Neuronal stem cell (in vitro differentiated cells): ENCODE measurements around the gene NDUFS4.

ENCODE experiments used
- DNase-seq: peaks from one replicate; pipeline ENCODE4 v3.0.0-alpha.2; 2013; ENCODE audit warnings: low spot score
- H2AFZ ChIP-seq: one replicate; pipeline ENCODE4 v1.6.1; 2013; ENCODE audit warnings: mild to moderate bottlenecking, low read length, inconsistent platforms
- H2AK5ac ChIP-seq: 2 replicates; pipeline ENCODE4 v1.6.1; 2013; ENCODE audit warnings: low read depth, mild to moderate bottlenecking, inconsistent platforms, low read length, moderate library complexity, mixed read lengths
- H2BK120ac ChIP-seq: 2 replicates; pipeline ENCODE4 v1.6.1; 2013; ENCODE audit warnings: low read depth, mild to moderate bottlenecking, inconsistent platforms, low read length, moderate library complexity, mixed read lengths
- H2BK12ac ChIP-seq: one replicate; pipeline ENCODE4 v1.6.1; 2013; ENCODE audit warnings: low read length, inconsistent platforms
- H2BK15ac ChIP-seq: 2 replicates; pipeline ENCODE4 v1.6.1; 2013; ENCODE audit warnings: mild to moderate bottlenecking, low read length, inconsistent platforms, mixed read lengths
- H2BK5ac ChIP-seq: one replicate; pipeline ENCODE4 v1.6.1; 2013; ENCODE audit warnings: inconsistent platforms, mild to moderate bottlenecking, low read length, moderate library complexity
- H3K14ac ChIP-seq: one replicate; pipeline ENCODE4 v1.6.1; 2013; ENCODE audit warnings: low read length, inconsistent platforms
- H3K18ac ChIP-seq: 2 replicates; pipeline ENCODE4 v1.6.1; 2013; ENCODE audit warnings: low read length, inconsistent platforms
- H3K23ac ChIP-seq: 2 replicates; pipeline ENCODE4 v1.6.1; 2013; ENCODE audit warnings: low read depth, mild to moderate bottlenecking, mixed read lengths, low read length, inconsistent platforms; ENCODE audit not compliant: poor library complexity
- H3K27ac ChIP-seq: replicated peaks from 3 replicates; pipeline ENCODE4 v1.5.1; 2013; ENCODE audit warnings: low read length, inconsistent platforms
- H3K27me3 ChIP-seq, 3 experiments: 2 replicates each; pipeline ENCODE4 v1.6.1; 2013; ENCODE audit warnings: low read length in 3 of 3, mild to moderate bottlenecking in 2 of 3, inconsistent platforms in 1 of 3, low read depth in 1 of 3, mixed read lengths in 1 of 3, moderate library complexity in 1 of 3; ENCODE audit not compliant: control insufficient read depth in 3 of 3, insufficient read depth in 3 of 3
- H3K36me3 ChIP-seq, 2 donors: replicated peaks in 1 of 2; 2 replicates each; pipeline ENCODE4 v1.6.1; 2013; ENCODE audit warnings: low read length in 2 of 2; ENCODE audit not compliant: control insufficient read depth in 2 of 2, insufficient read depth in 2 of 2
- H3K4ac ChIP-seq: 2 replicates; pipeline ENCODE4 v1.6.1; 2013; ENCODE audit warnings: inconsistent platforms, mild to moderate bottlenecking, low read length, moderate library complexity
- H3K4me1 ChIP-seq, 2 donors: 1 replicate in 1 of 2; 2 replicates in 1 of 2; pipeline ENCODE4 v1.6.1; 2013; ENCODE audit warnings: low read length in 2 of 2, low read depth in 1 of 2; ENCODE audit not compliant: control insufficient read depth in 2 of 2, insufficient read depth in 1 of 2
- H3K4me2 ChIP-seq: one replicate; pipeline ENCODE4 v1.6.1; 2013; ENCODE audit warnings: mild to moderate bottlenecking, low read length, inconsistent platforms; ENCODE audit not compliant: insufficient read depth, poor library complexity, severe bottlenecking
- H3K4me3 ChIP-seq, 2 donors: 2 replicates each; pipeline ENCODE4 v1.5.1; 2013; ENCODE audit warnings: low read length in 2 of 2, mild to moderate bottlenecking in 2 of 2, inconsistent platforms in 1 of 2, moderate library complexity in 1 of 2
- H3K79me1 ChIP-seq: one replicate; pipeline ENCODE4 v1.6.1; 2013; ENCODE audit warnings: low read depth, mild to moderate bottlenecking, inconsistent platforms, low read length, moderate library complexity
- H3K9ac ChIP-seq: one replicate; pipeline ENCODE4 v1.6.1; 2013; ENCODE audit warnings: mild to moderate bottlenecking, low read depth, low read length, inconsistent platforms; ENCODE audit not compliant: poor library complexity
- H3K9me3 ChIP-seq, 2 donors: replicated peaks in 1 of 2; 2 replicates each; pipeline versions ENCODE3 to v1.6.1; 2013; ENCODE audit warnings: low read length in 2 of 2, mild to moderate bottlenecking in 2 of 2, inconsistent platforms in 1 of 2, low read depth in 1 of 2, mixed read lengths in 1 of 2, moderate library complexity in 1 of 2; ENCODE audit not compliant: control insufficient read depth in 2 of 2, insufficient read depth in 1 of 2
- H4K8ac ChIP-seq: one replicate; pipeline ENCODE4 v1.6.1; 2013; ENCODE audit warnings: low read depth, mild to moderate bottlenecking, inconsistent platforms, low read length, moderate library complexity
- H4K91ac ChIP-seq: one replicate; pipeline ENCODE4 v1.6.1; 2013; ENCODE audit warnings: low read length, low read depth, mild to moderate bottlenecking, inconsistent platforms; ENCODE audit not compliant: poor library complexity
- WGBS, 2 donors: extraction: QIAGEN DNeasy Blood & Tissue Kit; methylation state at CpG; one replicate each; pipeline ENCODE4 v1.1.7; 2013; ENCODE audit warnings: missing lambda C conversion rate in 2 of 2, mixed read lengths in 1 of 2; ENCODE audit not compliant: insufficient read length in 2 of 2, insufficient replicate concordance in 1 of 2; ENCODE audit errors: extremely low coverage in 2 of 2; 5-methylcytosine and 5-hydroxymethylcytosine counted together

The NDUFS4 gene

GRCh38 chr5:53714667-53715010, 154.2 kb downstream of the NDUFS4 start:
- Histone ChIP-seq H2BK15ac (no peak overlapping the region), H3K9me3 (peaks cover 1 to 3% of the 10 kb centered on the region in 2 donors), H3K23ac (no peak overlapping the region), H4K91ac (no peak overlapping the region), H3K4me1 (no peaks in the 10 kb centered on the region), H2BK12ac (no peak overlapping the region), H3K36me3 (no peaks in the 10 kb centered on the region), H3K27me3 (no peaks in the 10 kb centered on the region), H2BK120ac (no peak overlapping the region), H3K4me2 (no peak overlapping the region), H3K27ac (no peak overlapping the region), H2AK5ac (no peak overlapping the region), H3K14ac (no peak overlapping the region), H2BK5ac (no peak overlapping the region), H3K9ac (no peak overlapping the region), H4K8ac (no peak overlapping the region), H3K4ac (no peak overlapping the region), H2AFZ (no peak overlapping the region), H3K4me3 (no peak overlapping the region), H3K79me1 (no peaks in the 10 kb centered on the region), H3K18ac (no peak overlapping the region)
- DNase-seq, result no peak

- no peaks in the 10 kb centered on the region for H3K4me1 ChIP-seq
- H3K27ac ChIP-seq, result no peak overlapping the region
- H3K27me3 ChIP-seq, result no peaks in the 10 kb centered on the region
- no peaks in the 10 kb centered on the region for H3K9me3 ChIP-seq
- no peak overlapping the region for H3K14ac ChIP-seq
- H3K18ac ChIP-seq, result no peak overlapping the region
- H2BK12ac ChIP-seq, result no peak overlapping the region
- no peak overlapping the region for H3K4ac ChIP-seq
- no peak overlapping the region for H2AK5ac ChIP-seq
- H2BK5ac ChIP-seq, result no peak overlapping the region
- H2AFZ ChIP-seq, result no peak overlapping the region
- DNase-seq, result no peak
- no peaks in the 10 kb centered on the region for H3K36me3 ChIP-seq
- no peak overlapping the region for H2BK15ac ChIP-seq
- H3K9ac ChIP-seq, result no peak overlapping the region
- no peak overlapping the region for H3K23ac ChIP-seq
- H3K4me3 ChIP-seq, result no peak overlapping the region
- H3K4me2 ChIP-seq, result no peak overlapping the region
- H4K8ac ChIP-seq, result no peak overlapping the region
- H4K91ac ChIP-seq, result no peak overlapping the region
- no peak overlapping the region for H2BK120ac ChIP-seq
- H3K79me1 ChIP-seq, result no peaks in the 10 kb centered on the region
- no CpG with 5 or more reads among the region's 3 CpGs for WGBS, 2 donors
These were observed 165.7 kb downstream of the NDUFS4 start for GRCh38 chr5:53726121-53726520.

- WGBS, 2 donors, result no CpG with 5 or more reads among the region's 1 CpG
- no peak overlapping the region for H2BK12ac ChIP-seq
These were observed 170.5 kb downstream of the NDUFS4 start for GRCh38 chr5:53730943-53731342.

More at GRCh38 chr5:53730943-53731342, 170.5 kb downstream of the NDUFS4 start:
- Histone ChIP-seq H3K14ac (no peak overlapping the region), H2BK120ac (no peak overlapping the region), H3K4me1 (no peaks in the 10 kb centered on the region), H2BK5ac (no peak overlapping the region), H3K79me1 (no peaks in the 10 kb centered on the region), H3K4ac (no peak overlapping the region), H3K23ac (no peak overlapping the region), H3K9me3 (no peaks in the 10 kb centered on the region), H2AFZ (peak overlapping the region; percentile 15), H3K4me2 (no peak overlapping the region), H3K36me3 (peaks cover 0 to 2% of the 10 kb centered on the region in 2 donors), H3K27me3 (no peaks in the 10 kb centered on the region), H3K18ac (no peak overlapping the region), H2BK15ac (no peak overlapping the region), H4K8ac (no peak overlapping the region), H3K4me3 (no peak overlapping the region), H3K27ac (no peak overlapping the region), H3K9ac (no peak overlapping the region), H4K91ac (no peak overlapping the region), H2AK5ac (no peak overlapping the region)
- no peak for DNase-seq
